GM23248 (cell line): Measurements from ENCODE around the gene KLKB1. TPM values are rescaled to one million over a fixed set of nuclear protein-coding genes. Genes with fewer than 3 reads are reported as not detected.

ENCODE experiments used
- DNase-seq: peaks from one replicate; pipeline ENCODE4 v3.0.0-alpha.2; 2015
- H2AFZ ChIP-seq: fragments of 200-600 bp; sonication (generic); 2 replicates; pipeline ENCODE4 v1.6.1; 2016; ENCODE audit warnings: antibody characterized with exemption
- H3F3A ChIP-seq: fragments of 200-600 bp; sonication (generic); 2 replicates; pipeline ENCODE4 v1.6.1; 2016; ENCODE audit warnings: mild to moderate bottlenecking, antibody characterized with exemption, mixed run types; ENCODE audit not compliant: insufficient read depth
- H3K27ac ChIP-seq: fragments of 200-600 bp; sonication (generic); 2 replicates; pipeline ENCODE4 v1.5.1; 2016; ENCODE audit warnings: mild to moderate bottlenecking
- H3K27me3 ChIP-seq: fragments of 200-600 bp; sonication (generic); replicated peaks from 2 replicates; pipeline ENCODE4 v1.6.1; 2016; ENCODE audit warnings: mild to moderate bottlenecking; ENCODE audit not compliant: insufficient read depth
- H3K36me3 ChIP-seq: fragments of 200-600 bp; sonication (generic); 2 replicates; pipeline ENCODE4 v1.6.1; 2016; ENCODE audit warnings: low read depth, mild to moderate bottlenecking
- H3K4me1 ChIP-seq: fragments of 200-600 bp; sonication (generic); 2 replicates; pipeline ENCODE4 v1.6.1; 2016; ENCODE audit warnings: mild to moderate bottlenecking; ENCODE audit not compliant: insufficient read depth
- H3K4me2 ChIP-seq: fragments of 200-600 bp; sonication (generic); one replicate; pipeline ENCODE4 v1.6.1; 2016; ENCODE audit warnings: mild to moderate bottlenecking; ENCODE audit not compliant: unreplicated experiment
- H3K4me3 ChIP-seq: fragments of 200-600 bp; sonication (generic); 2 replicates; pipeline ENCODE4 v1.5.1; 2016; ENCODE audit warnings: mild to moderate bottlenecking
- H3K79me2 ChIP-seq: fragments of 200-600 bp; sonication (generic); 2 replicates; pipeline ENCODE4 v1.6.1; 2016; ENCODE audit warnings: mild to moderate bottlenecking; ENCODE audit not compliant: insufficient read depth
- H3K9ac ChIP-seq: fragments of 200-600 bp; sonication (generic); 2 replicates; pipeline ENCODE4 v1.6.1; 2016; ENCODE audit warnings: mild to moderate bottlenecking
- H3K9me2 ChIP-seq: fragments of 200-600 bp; sonication (generic); 2 replicates; pipeline ENCODE4 v1.6.1; 2016; ENCODE audit warnings: mixed run types, mild to moderate bottlenecking, moderate library complexity; ENCODE audit not compliant: insufficient read depth
- H3K9me3 ChIP-seq: fragments of 200-600 bp; sonication (generic); one replicate; pipeline ENCODE4 v1.6.1; 2017; ENCODE audit warnings: low read depth
- H4K20me1 ChIP-seq: fragments of 200-600 bp; sonication (generic); 2 replicates; pipeline ENCODE4 v1.6.0; 2016; ENCODE audit not compliant: insufficient read depth
- EZH2 ChIP-seq: fragments of 200-600 bp; sonication (generic); IDR thresholded peaks from 2 replicates; pipeline ENCODE4 v1.6.1; 2018; ENCODE audit warnings: antibody characterized with exemption, mild to moderate bottlenecking; ENCODE audit not compliant: insufficient read depth, poor library complexity, severe bottlenecking
- EZH2phosphoT487 ChIP-seq: fragments of 200-600 bp; sonication (generic); IDR thresholded peaks from 2 replicates; pipeline ENCODE4 v1.6.1; 2018; ENCODE audit warnings: antibody characterized with exemption, moderate library complexity, mild to moderate bottlenecking, low read depth; ENCODE audit not compliant: insufficient read depth
- WGBS, 2 experiments: methylation state at CpG; one replicate each; pipeline ENCODE4 v1.1.6; 2015 to 2017; ENCODE audit warnings: low lambda C conversion rate in 2 of 2, low coverage in 1 of 2; ENCODE audit errors: missing lambda C conversion rate in 2 of 2; 5-methylcytosine and 5-hydroxymethylcytosine counted together
- in situ Hi-C: fragments of 300-500 bp; cut with MboI; formaldehyde crosslinking; loops from 2 replicates; pipeline ENCODE4 v1.15.0; 2020
- polyA plus RNA-seq: library from polyadenylated mRNA; unstranded; fragments of >200 nt; fragmentation: Nextera tagmentation; extraction: Ambion mirVana; gene quantifications from 2 replicates; pipeline ENCODE4 v1.2.1, GENCODE V29; 2016
- total RNA-seq: library from RNA; depleted of rRNA; stranded (reverse); fragments of >200 nt; shearing (Covaris generic); gene quantifications from 2 replicates; pipeline ENCODE4 v1.2.3, GENCODE V29; 2014

The KLKB1 gene
- total and polyA plus RNA-seq, 2 experiments from 2014 or later = not detected

DNA sequence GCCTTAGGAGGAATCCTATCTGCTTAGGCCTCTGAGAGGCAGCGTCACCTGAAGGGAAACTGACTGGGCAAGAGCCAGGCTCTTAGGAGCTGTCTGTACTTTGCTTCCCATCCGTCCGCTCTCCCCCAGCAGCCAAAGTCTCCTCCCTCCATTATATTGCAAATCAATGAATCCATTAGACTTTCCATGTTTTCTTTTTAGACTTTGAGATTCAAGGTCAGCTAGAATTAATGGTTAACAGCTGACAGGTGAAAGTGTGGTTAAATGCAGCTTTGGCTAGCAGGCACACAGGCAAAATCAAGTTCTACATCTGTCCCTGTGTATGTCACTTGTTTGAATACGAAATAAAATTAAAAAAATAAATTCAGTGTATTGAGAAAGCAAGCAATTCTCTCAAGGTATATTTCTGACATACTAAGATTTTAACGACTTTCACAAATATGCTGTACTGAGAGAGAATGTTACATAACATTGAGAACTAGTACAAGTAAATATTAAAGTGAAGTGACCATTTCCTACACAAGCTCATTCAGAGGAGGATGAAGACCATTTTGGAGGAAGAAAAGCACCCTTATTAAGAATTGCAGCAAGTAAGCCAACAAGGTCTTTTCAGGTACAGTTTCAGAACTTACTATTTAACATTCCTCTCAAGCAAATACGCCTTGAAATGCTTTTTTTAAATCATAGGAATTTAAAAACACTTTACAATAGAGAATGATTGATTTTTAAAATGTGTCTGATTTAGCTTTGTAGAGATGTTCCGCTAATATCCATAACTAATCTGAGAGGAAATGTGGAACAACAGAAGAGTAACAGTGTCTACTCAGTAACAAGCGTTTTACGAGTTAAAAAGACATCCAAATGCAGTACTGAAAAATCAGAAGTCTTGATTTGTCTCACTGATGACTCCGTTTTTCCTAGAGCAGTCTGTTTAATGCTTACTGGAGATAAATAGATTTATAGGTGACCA is 38.7 kb downstream of the KLKB1 start, which contains the start of gene F11:
Gene F11, plus strand, starts transcription at position 507 of the 970 bp plus-strand sequence. CDS start 948 bp downstream, outside the sequence.
- Histone ChIP-seq H3K4me3 (no peak within 1 kb of the TSS), H4K20me1 (no peaks in the 10 kb centered on the region), H3K9me3 (no peaks in the 10 kb centered on the region), H3K9me2 (no peaks in the 10 kb centered on the region), H3K27ac (no peak within 1 kb of the TSS), H3K27me3 (no peaks in the 10 kb centered on the region), H3K79me2 (no peaks in the 10 kb centered on the region), H3K4me2 (no peak within 1 kb of the TSS), H2AFZ (0 out of 2 replicates have a peak within 1 kb of the TSS, but pooled peaks have one; percentile 14), H3K36me3 (no peaks in the 10 kb centered on the region), H3K9ac (no peak within 1 kb of the TSS), H3K4me1 (no peaks in the 10 kb centered on the region), H3F3A (no peaks in the 10 kb centered on the region)
- DNase-seq = no peak
- 39 to 44% methylated on average over 10 of the region's 10 CpGs for WGBS, 2 experiments
- TF ChIP-seq EZH2 = no peak
- no peak for TF ChIP-seq EZH2phosphoT487
- in situ Hi-C loops = no loop called here

DNA sequence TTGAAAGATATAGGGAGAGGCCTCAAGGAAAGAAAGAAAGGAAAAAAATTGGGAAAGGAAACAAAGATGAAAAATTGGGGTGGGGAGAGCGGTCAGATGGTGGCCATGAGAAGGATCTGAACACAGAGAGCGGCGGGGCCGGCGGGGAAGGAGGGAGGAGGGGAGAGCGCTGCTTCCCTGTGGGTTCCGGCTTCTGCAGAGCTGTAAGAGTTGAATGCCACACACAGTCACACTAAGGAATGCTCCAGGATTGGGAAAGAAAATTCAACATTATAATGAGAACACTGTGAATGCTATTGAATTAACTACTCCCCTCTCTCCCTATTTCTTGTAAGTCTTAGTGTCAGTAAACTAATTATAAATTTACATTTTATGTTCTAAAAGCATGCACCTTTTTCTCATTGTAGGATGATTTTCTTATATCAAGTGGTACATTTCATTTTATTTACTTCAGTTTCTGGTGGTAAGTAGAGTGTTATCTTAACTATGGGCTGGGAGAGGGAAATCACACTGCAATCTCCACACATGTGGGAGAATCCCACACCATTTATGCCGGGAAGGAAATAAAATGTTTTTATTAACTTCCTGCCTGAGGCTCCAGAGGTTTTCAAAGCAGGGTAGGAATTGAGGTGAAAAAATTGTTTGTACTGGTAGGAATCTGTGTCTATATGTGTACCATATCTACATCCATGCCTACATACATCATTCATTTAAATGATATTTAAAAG is 39.6 kb downstream of the KLKB1 start:
- no peaks in the 10 kb centered on the region for H3K9me2 ChIP-seq
- H3K27me3 ChIP-seq = no peaks in the 10 kb centered on the region
- no peaks in the 10 kb centered on the region for H3K36me3 ChIP-seq
- H3F3A ChIP-seq = no peaks in the 10 kb centered on the region
- H3K4me3 ChIP-seq = no peak overlapping the region
- no peaks in the 10 kb centered on the region for H3K9me3 ChIP-seq
- H3K79me2 ChIP-seq = no peaks in the 10 kb centered on the region
- H3K27ac ChIP-seq = no peak overlapping the region
- H3K9ac ChIP-seq = no peak overlapping the region
- peak; percentile 8 for DNase-seq
- H4K20me1 ChIP-seq = no peaks in the 10 kb centered on the region
- H3K4me1 ChIP-seq = no peaks in the 10 kb centered on the region
- H2AFZ ChIP-seq = 0 out of 2 replicates have a peak overlapping the region, but pooled peaks have one; percentile 14
- H3K4me2 ChIP-seq = no peak overlapping the region
- 12 to 15% methylated on average over 8 of the region's 8 CpGs for WGBS, 2 experiments
- in situ Hi-C loops = no loop called here
- TF ChIP-seq EZH2 = no peak
- TF ChIP-seq EZH2phosphoT487 = no peak

DNA sequence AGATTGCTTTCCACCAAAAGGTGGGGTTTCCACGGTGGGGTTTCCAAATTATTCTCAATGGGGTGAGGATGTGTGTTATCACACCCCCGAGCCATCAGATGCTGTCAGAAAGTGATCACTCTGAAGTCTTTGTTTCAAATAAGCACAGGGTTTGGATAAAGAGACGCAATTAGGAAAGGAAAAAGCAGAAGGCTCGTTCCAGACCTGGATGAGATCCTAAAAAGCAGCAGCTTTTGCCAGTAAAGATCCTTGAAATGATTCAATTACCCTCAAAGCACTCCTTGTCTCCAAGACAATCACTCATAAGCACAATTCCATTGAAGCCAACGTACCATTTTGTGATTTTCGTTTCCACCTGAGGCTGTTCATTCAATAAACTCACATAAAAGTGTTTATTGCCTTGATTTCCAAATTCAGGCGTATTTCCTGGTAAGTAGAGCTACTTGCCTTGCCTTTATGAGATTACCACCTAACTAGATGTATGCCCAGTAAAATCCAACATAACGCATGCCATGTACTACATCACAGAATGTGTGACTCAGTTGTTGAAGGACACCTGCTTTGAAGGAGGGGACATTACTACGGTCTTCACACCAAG is 43.9 kb downstream of the KLKB1 start:
- in situ Hi-C loops = no loop called here
- H2AFZ ChIP-seq = no peak overlapping the region
- WGBS, 2 experiments = 41% methylated on average over 9 of the region's 9 CpGs

More for the DNA sequence above, 43.9 kb downstream of the KLKB1 start:
- no peaks in the 10 kb centered on the region for H3K79me2 ChIP-seq
- H4K20me1 ChIP-seq = no peaks in the 10 kb centered on the region
- H3K9ac ChIP-seq = no peak overlapping the region
- no peak overlapping the region for H3K4me3 ChIP-seq
- no peak for TF ChIP-seq EZH2
- TF ChIP-seq EZH2phosphoT487 = no peak
- no peak overlapping the region for H3K27ac ChIP-seq
- H3F3A ChIP-seq = no peaks in the 10 kb centered on the region
- DNase-seq = no peak
- H3K36me3 ChIP-seq = no peaks in the 10 kb centered on the region
- no peaks in the 10 kb centered on the region for H3K9me3 ChIP-seq
- H3K4me1 ChIP-seq = no peaks in the 10 kb centered on the region
- no peaks in the 10 kb centered on the region for H3K27me3 ChIP-seq
- H3K4me2 ChIP-seq = no peak overlapping the region
- no peaks in the 10 kb centered on the region for H3K9me2 ChIP-seq
